GM21423 (cell line): ENCODE data around the gene ZNF483.
"Not testable (repeated sequence)": the region's sequence is repeated elsewhere in the genome, so short reads cannot be mapped to it uniquely, and the experiment has no call there.

Experiments
- ATAC-seq: cut with Tn5 transposase; IDR thresholded peaks from one replicate; pipeline ENCODE4 v1.9.1; 2021; ENCODE audit warnings: mild to moderate bottlenecking, moderate library complexity; ENCODE audit not compliant: unreplicated experiment

The ZNF483 gene

DNA sequence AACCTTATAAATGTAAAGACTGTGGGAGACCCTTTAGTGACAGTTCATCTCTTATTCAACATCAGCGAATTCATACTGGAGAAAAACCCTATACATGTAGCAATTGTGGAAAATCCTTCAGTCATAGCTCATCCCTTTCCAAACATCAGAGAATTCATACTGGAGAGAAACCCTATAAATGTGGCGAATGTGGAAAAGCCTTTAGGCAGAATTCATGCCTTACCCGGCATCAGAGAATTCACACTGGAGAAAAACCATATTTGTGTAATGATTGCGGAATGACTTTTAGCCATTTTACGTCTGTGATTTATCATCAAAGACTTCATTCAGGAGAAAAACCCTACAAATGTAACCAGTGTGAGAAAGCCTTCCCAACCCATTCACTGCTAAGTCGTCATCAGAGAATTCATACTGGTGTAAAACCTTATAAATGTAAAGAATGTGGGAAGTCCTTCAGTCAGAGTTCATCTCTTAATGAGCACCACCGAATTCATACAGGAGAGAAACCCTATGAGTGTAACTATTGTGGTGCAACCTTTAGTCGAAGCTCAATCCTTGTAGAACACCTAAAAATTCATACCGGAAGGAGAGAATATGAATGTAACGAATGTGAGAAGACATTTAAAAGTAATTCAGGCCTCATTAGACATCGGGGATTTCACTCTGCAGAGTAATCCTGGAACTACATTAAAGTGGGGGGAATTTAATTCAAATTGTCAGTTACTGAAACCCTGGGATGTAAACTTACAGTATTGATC lies 17.7 kb downstream of the ZNF483 start:
- ATAC-seq, result no peak

DNA sequence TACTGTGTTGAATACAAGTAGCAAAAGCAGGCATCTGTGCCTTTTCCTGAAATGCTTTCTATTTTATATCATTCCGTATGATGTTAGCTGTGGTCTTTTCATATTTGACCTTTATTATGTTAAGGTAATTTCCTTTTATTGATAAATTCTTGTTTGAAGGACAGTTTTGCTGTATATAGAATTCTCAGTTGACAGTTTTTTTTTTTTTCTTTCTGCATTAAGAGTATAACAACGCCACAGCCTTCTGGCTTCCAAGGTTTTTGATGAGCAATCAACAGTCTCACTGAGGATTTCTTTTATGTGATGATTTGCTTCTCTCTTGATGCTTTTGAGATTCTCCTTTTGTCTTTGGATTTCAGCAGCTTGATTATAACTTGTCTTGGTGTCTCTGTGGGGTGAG lies 23.6 kb downstream of the ZNF483 start:
- ATAC-seq, result no peak

DNA sequence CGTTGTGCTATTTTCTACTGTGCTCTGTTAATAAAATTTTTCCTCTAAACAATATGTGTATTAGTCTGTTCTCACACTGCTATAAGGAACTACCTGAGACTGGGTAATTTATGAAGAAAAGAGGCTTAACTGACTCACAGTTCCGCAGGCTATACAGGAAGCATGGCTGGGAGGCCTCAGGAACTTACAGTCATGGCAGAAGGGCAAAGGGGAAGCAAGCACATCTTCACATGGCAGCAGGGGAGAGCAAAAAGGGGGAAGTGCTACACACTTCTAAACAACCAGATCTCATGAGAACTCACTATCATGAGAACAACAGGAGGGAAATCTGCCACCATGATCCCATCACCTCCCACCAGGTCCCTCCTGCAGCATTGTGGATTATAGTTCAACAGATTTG lies 30.4 kb downstream of the ZNF483 start:
- ATAC-seq, result not testable (repeated sequence)

DNA sequence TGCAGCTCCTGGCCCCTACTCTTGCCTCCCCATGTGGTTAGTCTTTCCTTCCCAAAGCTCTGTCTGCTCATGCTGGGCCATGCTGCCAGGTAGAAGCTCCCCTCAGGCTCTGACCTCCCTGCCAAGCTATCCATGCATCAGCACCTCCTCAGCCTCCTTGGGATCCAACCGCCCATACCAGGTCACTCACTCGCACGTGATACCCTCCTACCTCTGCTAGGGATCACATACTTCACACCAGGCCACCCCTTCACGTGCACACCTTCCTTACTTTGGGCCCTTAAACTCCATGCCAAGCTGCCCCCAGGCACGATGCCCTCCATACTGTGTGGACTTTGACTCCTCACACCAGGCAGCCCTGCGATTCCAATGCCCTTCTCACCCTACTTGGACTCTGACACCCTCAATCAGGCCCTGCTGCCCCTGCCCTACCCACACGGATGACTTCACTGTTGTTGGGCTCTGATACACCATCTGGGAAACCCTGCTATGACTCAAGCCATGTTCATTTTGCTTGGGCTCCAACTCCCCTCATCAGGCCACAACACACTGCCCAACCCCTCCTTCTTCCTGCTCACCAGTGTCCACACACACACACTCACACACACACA lies 34.1 kb downstream of the ZNF483 start:
- ATAC-seq, result no peak

DNA sequence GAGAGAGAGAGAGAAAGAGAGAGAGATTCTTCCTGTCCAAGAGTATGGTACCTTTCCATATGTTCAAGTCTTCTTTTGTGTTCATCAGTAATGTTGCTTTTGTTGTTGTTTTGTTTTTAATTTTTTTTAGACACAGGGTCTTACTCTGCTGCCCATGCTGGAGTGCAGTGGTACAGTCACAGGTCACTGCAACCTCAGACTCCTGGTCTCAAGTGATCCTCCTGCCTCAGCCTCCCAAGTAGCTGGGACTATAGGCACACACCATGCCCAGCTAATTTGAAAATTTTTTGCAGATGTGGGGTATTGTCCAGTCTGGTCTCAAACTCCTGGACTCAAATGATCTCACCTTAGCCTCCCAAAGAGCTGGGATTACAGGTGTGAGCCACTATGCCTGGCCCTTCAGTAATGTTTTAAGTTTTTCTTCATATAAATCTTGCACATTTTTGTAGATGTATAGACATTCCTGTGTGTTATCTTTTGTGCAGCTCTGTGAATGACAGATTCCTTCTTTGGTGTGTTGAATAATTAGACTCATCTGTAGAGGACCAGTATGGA lies 36.3 kb downstream of the ZNF483 start:
- no peak for ATAC-seq

DNA sequence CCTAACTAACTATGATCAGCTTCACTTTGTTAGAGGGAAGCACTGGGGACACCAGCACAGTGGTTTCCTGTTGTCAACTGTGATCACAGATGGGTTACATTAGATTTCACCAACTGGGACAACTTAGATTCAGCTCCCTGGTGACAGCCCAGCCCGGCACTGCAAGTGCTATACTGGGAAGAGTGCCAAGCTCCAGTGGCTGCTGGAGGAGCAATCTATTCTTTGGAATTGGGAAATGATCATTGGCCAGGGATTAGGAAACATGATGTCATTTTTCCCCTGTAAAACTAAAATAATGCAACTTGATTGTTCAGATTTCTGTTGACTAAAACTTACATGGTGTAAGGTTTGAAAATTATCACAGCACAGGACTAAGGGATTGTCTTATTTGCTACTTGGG lies 41.3 kb downstream of the ZNF483 start:
- ATAC-seq, result no peak

DNA sequence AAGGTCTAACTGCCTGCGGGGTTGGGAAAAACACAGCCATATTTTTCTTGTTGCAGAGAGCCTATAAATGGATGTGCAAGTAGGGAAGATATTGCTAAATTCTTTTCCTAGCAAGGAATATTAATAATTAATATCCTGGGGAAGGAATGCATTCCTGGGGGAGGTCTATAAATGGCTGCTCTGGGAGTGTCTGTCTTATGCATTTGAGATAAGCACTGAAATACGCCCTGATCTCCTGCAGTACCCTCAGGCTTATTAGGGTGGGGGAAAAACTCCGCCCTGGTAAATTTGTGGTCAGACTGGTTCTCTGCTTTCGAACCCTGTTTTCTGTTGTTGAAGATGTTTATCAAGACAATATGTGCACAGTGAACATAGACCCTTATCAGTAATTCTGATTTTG lies 43.1 kb downstream of the ZNF483 start:
- not testable (repeated sequence) for ATAC-seq

DNA sequence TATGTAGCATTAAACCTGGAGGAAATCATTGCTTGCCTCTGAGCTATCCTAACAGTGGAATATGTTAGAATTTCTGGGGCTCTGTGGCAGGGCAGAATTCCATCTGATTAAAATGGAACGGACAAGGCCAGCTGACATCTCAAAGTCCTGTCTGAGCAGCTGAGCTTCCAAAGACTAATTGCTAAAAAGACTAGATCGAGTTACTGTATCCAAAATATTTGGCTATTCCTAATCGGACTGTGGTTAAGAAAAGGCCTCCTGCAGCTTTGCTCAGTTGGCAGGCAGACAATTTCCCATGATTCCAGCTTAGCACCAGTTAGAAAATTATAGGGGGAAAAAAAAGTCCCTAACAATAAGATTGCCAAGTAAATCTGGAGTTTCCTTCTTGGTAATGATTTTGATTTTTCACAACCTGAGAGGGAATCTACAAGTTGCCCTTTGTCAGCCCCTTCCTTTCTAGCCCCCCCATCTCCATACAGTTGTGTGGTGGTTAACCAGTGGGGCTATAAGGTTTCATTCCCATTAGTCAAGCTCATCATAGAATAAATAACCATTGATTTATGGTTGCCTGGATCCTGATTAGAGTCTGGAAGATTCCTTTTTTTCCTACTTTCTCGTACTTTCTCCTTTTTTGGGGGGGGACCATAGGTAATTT lies 48.1 kb downstream of the ZNF483 start:
- no peak for ATAC-seq

DNA sequence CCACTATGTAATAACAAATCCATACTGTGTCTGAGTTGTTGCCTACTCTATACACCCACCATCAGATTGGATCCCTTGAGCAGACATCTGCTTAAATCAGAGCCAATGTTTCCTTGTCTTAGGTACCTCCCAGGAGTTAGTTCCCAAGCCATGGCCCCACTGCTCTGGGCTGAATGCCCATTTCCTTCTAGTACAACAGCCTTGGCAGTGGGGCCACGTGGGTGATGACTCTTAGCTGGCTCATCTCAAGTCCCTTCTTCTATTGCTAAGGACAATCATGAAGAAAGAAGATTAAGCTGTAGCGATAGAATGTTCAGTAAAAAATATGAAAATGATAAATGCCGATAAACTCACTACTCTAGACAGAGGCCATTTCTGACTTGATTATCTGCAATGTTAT lies 57.9 kb downstream of the ZNF483 start:
- ATAC-seq, result no peak

DNA sequence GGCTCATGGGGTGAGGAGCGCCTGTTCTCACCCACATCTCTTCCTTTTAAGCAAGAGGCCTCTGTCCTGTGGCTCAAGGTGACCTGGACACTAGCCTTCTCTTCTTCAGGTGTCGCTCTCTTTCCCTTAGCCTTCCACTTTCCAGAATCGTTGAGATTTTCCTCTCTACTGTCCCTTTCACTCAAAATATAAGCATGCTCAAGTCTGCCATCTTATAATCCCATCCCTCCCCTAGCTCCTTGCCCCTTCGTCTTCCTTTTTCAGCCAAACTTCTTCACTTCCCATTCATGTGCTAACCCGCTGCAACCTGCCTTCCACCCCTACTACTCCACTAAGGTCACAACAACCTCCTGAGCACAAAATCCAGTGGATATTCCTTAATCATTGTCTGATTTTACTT lies 61.4 kb downstream of the ZNF483 start:
- no peak for ATAC-seq

DNA sequence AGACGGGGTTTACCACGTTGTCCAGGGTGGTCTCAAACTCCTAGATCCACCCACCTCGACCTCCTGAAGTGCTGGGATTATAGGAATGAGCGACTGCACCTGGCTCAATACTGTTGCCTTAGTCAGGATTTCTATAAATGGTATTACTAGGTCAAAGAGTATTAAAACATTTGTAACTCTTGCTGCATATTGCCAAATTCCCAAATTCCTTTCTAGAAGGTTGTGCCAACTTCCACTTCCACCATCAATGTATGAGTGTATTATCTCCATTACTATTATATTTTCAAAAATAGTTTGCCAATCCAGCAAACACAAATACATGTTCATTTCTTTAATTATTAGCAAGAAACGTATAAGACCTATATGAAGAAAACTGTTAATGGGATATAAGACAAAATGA lies 63.9 kb downstream of the ZNF483 start:
- no peak for ATAC-seq

DNA sequence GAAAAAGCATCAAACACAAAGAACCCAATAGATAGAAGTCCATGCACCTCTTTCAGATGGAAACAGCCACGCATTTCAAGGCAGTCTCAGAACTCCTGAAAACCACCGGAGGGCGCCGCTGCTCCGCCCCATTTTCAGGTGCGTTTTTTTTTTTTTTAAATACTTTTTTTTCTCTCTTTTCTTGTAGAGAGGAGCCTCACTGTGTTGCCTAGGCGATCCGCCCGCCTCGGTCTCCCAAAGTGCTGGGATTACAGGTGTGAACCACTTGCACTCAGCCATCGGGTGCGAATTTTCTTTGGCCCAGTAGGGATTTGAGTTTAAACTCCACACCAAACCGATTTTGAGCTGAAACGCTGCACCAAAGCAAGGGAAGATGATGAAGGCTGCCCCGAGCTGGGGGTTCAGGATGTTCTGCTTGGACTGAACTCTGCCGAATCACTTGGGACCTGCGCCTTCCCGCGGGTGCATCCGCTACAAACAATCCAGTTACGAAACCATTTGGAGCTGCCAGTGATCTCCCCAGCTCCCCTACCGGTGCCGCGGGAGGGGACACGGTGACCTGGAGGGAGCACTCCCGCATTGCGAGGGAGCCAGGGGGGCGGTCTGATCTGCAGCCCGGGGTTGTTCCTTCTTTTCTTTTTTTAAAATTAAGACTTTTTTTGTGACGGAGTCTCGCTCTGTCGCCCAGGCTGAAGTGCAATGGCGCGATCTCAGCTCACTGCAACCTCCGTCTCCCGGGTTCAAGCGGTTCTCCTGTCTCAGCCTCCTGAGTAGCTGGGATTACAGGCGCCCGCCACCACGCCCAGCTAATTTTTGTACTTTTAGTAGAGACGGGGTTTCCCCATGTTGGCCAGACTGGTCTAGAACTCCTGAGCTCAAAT lies 73.1 kb downstream of the ZNF483 start:
- ATAC-seq, result peak; percentile 51

DNA sequence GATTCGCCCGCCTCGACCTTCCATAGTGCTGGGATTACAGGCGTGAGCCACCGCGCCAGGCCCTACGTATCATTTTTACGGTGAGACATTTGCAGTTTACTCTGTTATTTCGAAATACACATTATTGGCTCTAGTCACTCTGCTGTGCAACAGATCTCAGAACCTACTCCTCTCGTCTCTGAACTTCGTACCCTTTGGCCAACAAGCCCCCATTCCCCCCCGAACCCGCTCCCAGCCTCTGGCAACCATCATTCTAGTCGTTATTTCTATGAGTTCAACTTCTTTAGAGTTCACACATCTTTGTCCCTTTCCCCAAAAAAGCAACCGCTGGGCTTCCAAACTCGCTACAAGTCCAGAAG lies 73.7 kb downstream of the ZNF483 start:
- no peak for ATAC-seq

DNA sequence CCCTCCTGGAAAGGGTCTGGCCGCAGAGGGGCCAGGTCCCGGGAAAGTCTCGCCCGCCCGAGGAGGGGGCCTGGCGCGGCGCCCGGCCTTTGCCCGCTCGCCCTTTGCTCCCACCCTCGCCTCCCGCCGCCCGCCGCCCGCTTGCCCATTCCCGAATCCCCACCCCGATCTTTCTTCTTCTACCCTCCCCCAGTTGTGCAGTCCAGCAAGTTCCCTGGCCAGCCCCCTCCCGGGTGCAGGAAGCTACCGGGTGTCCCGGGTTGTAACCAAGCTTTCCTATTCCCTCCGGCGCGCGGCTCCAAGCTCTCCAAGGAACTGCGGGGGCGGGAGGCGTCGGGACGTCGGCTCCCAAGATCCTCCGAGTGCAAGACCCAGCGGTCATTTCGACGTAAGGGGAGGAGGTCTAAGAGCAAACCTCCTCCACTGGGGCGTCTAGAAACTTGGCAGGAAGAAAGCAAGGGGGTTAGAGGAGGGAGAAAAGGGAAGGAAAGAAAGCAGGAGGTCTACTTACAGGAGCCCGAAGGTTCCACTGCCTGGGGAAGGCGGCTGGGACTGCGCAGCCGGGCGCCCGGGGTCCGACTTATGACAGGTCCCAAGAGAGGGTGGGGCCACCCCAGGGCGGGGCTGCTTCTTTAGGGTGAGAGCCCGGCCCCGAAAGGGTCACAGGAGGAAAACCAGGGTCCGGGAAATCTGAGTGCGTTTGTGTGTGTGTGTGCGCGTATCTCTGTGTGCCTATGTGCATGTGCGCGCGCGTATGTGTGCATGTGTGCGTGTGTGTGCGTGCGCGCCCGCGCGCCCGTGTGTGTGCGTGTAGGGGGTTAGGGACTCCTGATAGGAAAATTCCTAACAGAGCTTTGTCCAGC lies 74.3 kb downstream of the ZNF483 start, which contains the start of gene PTGR1:
Gene PTGR1, minus strand, starts transcription at position 556 of the 863 bp plus-strand sequence. CDS start 2,225 bp downstream, outside the sequence.
- ATAC-seq, result peak; percentile 36

DNA sequence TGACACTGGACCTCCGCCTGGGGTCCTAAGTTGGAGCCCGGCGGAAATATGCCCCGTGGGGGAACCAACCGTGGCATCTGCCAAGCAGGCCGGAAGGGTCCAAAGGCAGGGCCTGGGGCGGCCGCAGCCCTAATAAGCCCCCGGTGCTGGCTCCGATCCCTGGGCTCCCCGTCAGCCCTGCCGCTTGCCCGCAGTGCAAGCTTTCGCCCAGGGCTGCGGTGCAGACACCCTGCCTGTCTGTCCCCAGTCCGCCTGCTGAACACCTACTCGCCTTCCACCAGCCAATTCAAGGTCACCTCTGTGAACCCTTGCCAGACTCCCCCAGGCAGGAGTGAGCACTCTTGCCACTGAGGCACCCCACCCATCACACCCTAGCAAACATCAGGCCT lies 75.0 kb downstream of the ZNF483 start:
- ATAC-seq, result peak; percentile 12

DNA sequence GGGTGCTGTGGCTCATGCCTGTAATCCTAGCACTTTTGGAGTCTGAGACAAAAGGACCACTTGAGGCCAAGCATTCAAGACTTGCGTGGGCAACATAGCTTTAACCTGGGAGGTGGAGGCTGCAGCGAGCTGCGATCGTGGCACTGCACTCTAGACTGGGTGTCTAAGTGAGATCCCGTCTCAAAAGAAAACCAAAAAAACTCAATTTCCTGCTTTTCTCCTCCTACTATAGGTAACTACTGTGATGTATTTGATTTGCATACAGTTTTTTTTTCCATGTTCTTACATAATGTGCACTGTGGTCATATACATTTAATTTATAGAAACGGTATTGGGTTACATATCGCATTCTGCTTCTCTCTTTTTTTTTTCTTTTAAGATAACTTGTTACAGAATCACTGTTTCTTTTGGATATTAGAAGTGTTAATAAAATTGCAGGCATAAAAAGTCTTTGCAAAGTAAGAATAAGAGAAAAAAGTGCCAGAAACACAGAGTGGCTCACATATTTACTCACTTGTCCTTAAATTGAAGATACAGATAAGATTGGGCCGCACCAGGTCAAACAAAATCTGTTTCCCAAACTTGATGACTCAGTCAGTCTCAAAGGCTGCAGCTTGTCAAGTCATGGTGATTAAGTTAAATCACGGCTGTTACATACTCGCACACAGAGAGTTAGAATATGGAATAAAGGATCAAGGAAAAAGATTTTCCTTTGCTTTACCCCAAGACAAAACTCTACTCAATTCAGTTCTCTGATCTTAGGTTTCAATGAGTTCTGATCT lies 76.4 kb downstream of the ZNF483 start:
- no peak for ATAC-seq

DNA sequence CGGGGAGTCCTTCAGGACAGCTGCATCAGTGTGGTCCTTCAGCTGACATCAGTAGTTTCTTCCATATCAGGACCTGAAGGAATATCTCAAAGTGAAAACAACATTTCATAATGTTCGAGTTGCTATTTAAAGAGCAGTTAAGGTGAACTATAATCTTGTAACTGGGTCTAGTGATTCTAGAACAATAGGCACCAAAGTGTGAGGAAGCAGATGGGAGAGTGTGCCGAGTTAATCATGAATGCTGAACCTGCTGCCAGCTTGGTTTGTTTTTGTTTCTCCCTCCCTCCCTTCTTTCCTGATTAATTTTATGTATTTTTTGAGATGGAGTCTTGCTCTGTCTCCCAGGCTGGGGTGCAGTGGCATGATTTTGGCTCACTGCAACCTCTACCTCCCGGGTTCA lies 78.1 kb downstream of the ZNF483 start:
- no peak for ATAC-seq

DNA sequence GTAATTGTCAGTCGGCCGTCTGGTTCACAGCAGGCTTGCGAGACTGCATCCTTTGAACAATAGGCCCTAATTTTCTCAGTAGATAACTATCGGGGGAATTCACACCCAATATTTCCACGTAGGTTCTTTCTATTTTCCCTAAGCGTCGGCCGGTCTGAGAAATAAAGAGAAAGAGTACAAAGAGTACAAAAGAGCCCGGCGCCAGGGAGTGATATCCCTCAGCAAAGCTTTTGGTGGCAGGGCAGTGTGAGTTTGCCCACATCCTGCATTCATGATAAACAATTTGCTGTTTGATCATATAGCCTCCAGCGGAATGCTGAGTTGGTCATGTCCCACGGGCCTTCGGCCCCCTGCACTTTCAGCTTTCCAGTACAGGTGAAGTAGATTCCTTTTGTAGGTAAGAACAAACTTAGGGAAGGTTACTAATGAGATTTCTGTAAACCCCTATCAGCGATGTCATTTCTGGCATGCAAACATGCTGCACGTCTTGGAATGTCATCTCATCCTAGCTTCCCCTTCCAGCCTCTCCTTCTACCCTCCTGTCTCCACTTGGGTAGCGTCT lies 79.2 kb downstream of the ZNF483 start:
- no peak for ATAC-seq

DNA sequence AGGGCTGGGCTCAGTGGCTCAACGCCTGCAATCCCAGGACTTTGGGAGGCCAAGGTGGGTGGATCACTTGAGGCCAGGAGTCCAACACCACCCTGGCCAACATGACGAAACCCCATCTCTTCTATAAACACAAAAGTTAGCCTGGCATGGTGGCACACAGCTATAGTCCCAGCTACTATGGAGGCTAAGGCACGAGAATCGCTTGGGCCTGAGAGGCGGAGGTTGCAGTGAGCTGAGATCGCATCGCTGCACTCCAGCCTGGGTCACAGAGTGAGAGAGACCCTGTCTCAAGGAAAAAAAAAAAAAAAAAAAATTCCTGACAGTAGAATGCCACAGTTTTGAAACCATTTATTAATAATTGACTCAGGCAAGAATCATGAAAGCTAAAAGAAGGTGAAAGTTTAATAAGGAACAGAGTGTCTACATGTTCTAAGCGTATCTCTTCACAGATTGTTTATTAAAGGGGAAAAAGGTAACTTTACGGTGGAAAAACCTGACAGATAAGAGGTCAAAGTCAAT lies 80.1 kb downstream of the ZNF483 start:
- ATAC-seq, result no peak
